Measurements from ENCODE around the gene ZNF516.

- TF ChIP-seq HNF4A (conservative IDR thresholded peaks at IDR 0.05) (no peak), CTCF (IDR thresholded peaks at IDR 0.05; ENCODE audit: low read depth, low read length, missing input control) (no peak), HNF4G (IDR thresholded peaks at IDR 0.05) (no peak), REST (IDR thresholded peaks at IDR 0.05) (no peak), MAX (IDR thresholded peaks at IDR 0.05) (no peak), JUND (IDR thresholded peaks at IDR 0.05) (no peak)
- TF ChIP-seq, protein P1, sequence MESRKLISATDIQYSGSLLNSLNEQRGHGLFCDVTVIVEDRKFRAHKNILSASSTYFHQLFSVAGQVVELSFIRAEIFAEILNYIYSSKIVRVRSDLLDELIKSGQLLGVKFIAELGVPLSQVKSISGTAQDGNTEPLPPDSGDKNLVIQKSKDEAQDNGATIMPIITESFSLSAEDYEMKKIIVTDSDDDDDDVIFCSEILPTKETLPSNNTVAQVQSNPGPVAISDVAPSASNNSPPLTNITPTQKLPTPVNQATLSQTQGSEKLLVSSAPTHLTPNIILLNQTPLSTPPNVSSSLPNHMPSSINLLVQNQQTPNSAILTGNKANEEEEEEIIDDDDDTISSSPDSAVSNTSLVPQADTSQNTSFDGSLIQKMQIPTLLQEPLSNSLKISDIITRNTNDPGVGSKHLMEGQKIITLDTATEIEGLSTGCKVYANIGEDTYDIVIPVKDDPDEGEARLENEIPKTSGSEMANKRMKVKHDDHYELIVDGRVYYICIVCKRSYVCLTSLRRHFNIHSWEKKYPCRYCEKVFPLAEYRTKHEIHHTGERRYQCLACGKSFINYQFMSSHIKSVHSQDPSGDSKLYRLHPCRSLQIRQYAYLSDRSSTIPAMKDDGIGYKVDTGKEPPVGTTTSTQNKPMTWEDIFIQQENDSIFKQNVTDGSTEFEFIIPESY (IDR thresholded peaks at IDR 0.05), result no peak
- TF ChIP-seq, protein P2, sequence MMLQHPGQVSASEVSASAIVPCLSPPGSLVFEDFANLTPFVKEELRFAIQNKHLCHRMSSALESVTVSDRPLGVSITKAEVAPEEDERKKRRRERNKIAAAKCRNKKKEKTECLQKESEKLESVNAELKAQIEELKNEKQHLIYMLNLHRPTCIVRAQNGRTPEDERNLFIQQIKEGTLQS (IDR thresholded peaks at IDR 0.05), result no peak
Measured at GRCh38 chr18:76504749-76505148, 9.7 kb upstream of the ZNF516 start.

Measured in liver (tissue), 3 donors.